ENCODE results near the gene KRT76. TPM values are rescaled to one million over a fixed set of nuclear protein-coding genes. Genes with fewer than 3 reads are reported as not detected.

The KRT76 gene
- total RNA-seq, 1 experiment from 2014 or later: not detected

DNA sequence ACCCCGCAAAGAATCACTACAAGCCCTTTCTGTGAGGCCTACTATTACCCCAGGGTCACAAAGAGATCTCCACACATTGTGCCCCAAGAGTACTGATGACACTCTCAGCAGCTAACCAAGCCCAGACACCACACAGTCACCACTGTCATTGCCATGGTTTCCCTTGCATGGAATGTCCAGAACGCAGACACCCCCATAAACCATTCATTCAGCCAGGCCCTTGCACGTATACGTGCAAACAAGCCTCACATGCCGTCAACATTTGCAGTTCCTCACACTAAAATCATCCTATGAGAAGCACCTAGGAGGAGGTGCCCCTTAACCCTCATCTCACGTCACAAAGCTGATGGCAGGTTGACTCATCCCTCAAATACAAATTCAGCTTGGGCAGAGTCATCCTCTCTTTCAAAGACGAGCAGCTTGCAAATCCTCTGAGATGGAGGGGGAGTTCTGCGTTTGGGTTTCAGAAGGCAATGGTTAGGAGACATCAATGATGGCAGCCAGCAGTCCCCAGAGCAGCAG, 56.7 kb downstream of the KRT76 start:
- TF ChIP-seq POLR2AphosphoS5 (IDR thresholded peaks at IDR 0.05; ENCODE audit: low read depth, low read length) (no peak), TCF7L2 (IDR thresholded peaks at IDR 0.05; ENCODE audit: borderline replicate concordance, extremely low read depth, insufficient read depth, insufficient read length) (no peak), FOSL1 (IDR thresholded peaks at IDR 0.05; ENCODE audit: low read depth) (no peak), ZFX (IDR thresholded peaks at IDR 0.05) (no peak), YY1 (IDR thresholded peaks at IDR 0.05; ENCODE audit: extremely low read depth, insufficient replicate concordance, low read depth, low read length) (no peak), JUND (IDR thresholded peaks at IDR 0.05) (no peak), CEBPB (IDR thresholded peaks at IDR 0.05; ENCODE audit: low read depth) (no peak), EZH2 (IDR thresholded peaks at IDR 0.05) (no peak)
- TF ChIP-seq, protein P1, sequence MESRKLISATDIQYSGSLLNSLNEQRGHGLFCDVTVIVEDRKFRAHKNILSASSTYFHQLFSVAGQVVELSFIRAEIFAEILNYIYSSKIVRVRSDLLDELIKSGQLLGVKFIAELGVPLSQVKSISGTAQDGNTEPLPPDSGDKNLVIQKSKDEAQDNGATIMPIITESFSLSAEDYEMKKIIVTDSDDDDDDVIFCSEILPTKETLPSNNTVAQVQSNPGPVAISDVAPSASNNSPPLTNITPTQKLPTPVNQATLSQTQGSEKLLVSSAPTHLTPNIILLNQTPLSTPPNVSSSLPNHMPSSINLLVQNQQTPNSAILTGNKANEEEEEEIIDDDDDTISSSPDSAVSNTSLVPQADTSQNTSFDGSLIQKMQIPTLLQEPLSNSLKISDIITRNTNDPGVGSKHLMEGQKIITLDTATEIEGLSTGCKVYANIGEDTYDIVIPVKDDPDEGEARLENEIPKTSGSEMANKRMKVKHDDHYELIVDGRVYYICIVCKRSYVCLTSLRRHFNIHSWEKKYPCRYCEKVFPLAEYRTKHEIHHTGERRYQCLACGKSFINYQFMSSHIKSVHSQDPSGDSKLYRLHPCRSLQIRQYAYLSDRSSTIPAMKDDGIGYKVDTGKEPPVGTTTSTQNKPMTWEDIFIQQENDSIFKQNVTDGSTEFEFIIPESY (IDR thresholded peaks at IDR 0.05; ENCODE audit: extremely low read depth, insufficient replicate concordance, low read length): no peak
- TF ChIP-seq, protein P2, sequence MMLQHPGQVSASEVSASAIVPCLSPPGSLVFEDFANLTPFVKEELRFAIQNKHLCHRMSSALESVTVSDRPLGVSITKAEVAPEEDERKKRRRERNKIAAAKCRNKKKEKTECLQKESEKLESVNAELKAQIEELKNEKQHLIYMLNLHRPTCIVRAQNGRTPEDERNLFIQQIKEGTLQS (IDR thresholded peaks at IDR 0.05): no peak
- TF ChIP-seq, protein P3, sequence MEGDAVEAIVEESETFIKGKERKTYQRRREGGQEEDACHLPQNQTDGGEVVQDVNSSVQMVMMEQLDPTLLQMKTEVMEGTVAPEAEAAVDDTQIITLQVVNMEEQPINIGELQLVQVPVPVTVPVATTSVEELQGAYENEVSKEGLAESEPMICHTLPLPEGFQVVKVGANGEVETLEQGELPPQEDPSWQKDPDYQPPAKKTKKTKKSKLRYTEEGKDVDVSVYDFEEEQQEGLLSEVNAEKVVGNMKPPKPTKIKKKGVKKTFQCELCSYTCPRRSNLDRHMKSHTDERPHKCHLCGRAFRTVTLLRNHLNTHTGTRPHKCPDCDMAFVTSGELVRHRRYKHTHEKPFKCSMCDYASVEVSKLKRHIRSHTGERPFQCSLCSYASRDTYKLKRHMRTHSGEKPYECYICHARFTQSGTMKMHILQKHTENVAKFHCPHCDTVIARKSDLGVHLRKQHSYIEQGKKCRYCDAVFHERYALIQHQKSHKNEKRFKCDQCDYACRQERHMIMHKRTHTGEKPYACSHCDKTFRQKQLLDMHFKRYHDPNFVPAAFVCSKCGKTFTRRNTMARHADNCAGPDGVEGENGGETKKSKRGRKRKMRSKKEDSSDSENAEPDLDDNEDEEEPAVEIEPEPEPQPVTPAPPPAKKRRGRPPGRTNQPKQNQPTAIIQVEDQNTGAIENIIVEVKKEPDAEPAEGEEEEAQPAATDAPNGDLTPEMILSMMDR (IDR thresholded peaks at IDR 0.05 in 2 of 3, conservative IDR thresholded peaks at IDR 0.05 in 1 of 3; ENCODE audit: borderline replicate concordance in 1 of 3, insufficient read depth in 1 of 3, low read depth in 2 of 3, low read length in 2 of 3): no peak
- TF ChIP-seq, protein P4, sequence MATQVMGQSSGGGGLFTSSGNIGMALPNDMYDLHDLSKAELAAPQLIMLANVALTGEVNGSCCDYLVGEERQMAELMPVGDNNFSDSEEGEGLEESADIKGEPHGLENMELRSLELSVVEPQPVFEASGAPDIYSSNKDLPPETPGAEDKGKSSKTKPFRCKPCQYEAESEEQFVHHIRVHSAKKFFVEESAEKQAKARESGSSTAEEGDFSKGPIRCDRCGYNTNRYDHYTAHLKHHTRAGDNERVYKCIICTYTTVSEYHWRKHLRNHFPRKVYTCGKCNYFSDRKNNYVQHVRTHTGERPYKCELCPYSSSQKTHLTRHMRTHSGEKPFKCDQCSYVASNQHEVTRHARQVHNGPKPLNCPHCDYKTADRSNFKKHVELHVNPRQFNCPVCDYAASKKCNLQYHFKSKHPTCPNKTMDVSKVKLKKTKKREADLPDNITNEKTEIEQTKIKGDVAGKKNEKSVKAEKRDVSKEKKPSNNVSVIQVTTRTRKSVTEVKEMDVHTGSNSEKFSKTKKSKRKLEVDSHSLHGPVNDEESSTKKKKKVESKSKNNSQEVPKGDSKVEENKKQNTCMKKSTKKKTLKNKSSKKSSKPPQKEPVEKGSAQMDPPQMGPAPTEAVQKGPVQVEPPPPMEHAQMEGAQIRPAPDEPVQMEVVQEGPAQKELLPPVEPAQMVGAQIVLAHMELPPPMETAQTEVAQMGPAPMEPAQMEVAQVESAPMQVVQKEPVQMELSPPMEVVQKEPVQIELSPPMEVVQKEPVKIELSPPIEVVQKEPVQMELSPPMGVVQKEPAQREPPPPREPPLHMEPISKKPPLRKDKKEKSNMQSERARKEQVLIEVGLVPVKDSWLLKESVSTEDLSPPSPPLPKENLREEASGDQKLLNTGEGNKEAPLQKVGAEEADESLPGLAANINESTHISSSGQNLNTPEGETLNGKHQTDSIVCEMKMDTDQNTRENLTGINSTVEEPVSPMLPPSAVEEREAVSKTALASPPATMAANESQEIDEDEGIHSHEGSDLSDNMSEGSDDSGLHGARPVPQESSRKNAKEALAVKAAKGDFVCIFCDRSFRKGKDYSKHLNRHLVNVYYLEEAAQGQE (IDR thresholded peaks at IDR 0.05; ENCODE audit: low read depth): no peak
- BruUV-seq (replicated peaks): no TSS peak
- Histone ChIP-seq H3K36me3 (ENCODE audit: control insufficient read depth in 1 of 2, insufficient read depth in 2 of 2, low read length in 2 of 2) (no peaks in the 10 kb centered on the region), H3K27ac (ENCODE audit: low read depth, low read length) (no peak overlapping the region), H3K9ac (ENCODE audit: low read length) (no peak overlapping the region), H3K27me3 (ENCODE audit: insufficient read depth, low read length) (no peaks in the 10 kb centered on the region), H3K4me3 (replicated peaks in 1 of 2; ENCODE audit: low read depth in 1 of 2, low read length in 2 of 2) (no peak overlapping the region), H3K79me2 (ENCODE audit: insufficient read depth, low read length) (no peaks in the 10 kb centered on the region), H3K4me1 (ENCODE audit: control insufficient read depth in 1 of 2, insufficient read depth in 2 of 2, low read length in 2 of 2) (no peaks in the 10 kb centered on the region; a peak in 1 of 4 replicates), H4K20me1 (ENCODE audit: insufficient read depth) (no peaks in the 10 kb centered on the region), H3K9me2 (ENCODE audit: insufficient read depth) (no peaks in the 10 kb centered on the region), H3K9me3 (ENCODE audit: control insufficient read depth in 1 of 2, insufficient read depth in 1 of 2, low read depth in 1 of 2, low read length in 2 of 2) (no peaks in the 10 kb centered on the region), H2AFZ (ENCODE audit: low read depth, low read length, poor library complexity, severe bottlenecking) (no peak overlapping the region), H3K4me2 (ENCODE audit: low read length) (no peak overlapping the region)
- DNase-seq (ENCODE audit: low read depth, low spot score): no peak
- no peak for ATAC-seq
- ChIA-PET POLR2A (no interaction called here), RAD21 (ENCODE audit: low non-redundant PET in 1 of 2, low total read pairs in 2 of 2, uncharacterized antibody in 2 of 2, unreplicated experiment in 2 of 2) (no interaction called here), CTCF (no interaction called here)
- intact Hi-C loops (cut with micrococcal nuclease): no loop called here
